Urinary bladder (tissue), 4 donors: ENCODE results near the gene METTL27. TPM values are rescaled to one million over a fixed set of nuclear protein-coding genes. Genes with fewer than 3 reads are reported as not detected.
"Not testable (repeated sequence)": the region's sequence is repeated elsewhere in the genome, so short reads cannot be mapped to it uniquely, and the experiment has no call there.

Experiments used
- DNase-seq: peaks from one replicate; pipeline ENCODE4 v3.0.0-alpha.2; 2015; ENCODE audit errors: extremely low spot score
- H3K27ac ChIP-seq: one replicate; pipeline ENCODE4 v1.5.1; 2013; ENCODE audit warnings: low read depth, mild to moderate bottlenecking, moderate library complexity
- H3K36me3 ChIP-seq: one replicate; pipeline ENCODE4 v1.6.1; 2013; ENCODE audit warnings: mild to moderate bottlenecking, moderate library complexity; ENCODE audit not compliant: insufficient read depth
- H3K4me1 ChIP-seq: one replicate; pipeline ENCODE4 v1.6.1; 2013; ENCODE audit warnings: mild to moderate bottlenecking, moderate library complexity; ENCODE audit not compliant: insufficient read depth
- H3K4me3 ChIP-seq: one replicate; pipeline ENCODE4 v1.5.1; 2013; ENCODE audit warnings: low read depth, low read length
- WGBS: extraction: QIAGEN DNeasy Blood & Tissue Kit; methylation state at CpG from one replicate; pipeline ENCODE4 v1.1.7; 2013; 5-methylcytosine and 5-hydroxymethylcytosine counted together
- polyA plus RNA-seq: library from polyadenylated mRNA; stranded (reverse); fragments of 200-250 nt; gene quantifications from one replicate; pipeline ENCODE4 v1.2.3, GENCODE V29; 2013
- total RNA-seq: library from RNA; depleted of rRNA; stranded (reverse); fragments of >200 nt; gene quantifications from one replicate; pipeline ENCODE4 v1.2.3, GENCODE V29; 2014
- donor health status: healthy with polysubstance abuse.
- donor health status: healthy.

Gene METTL27
- total and polyA plus RNA-seq, 2 donors = 1.0 to 2.9 TPM

DNA sequence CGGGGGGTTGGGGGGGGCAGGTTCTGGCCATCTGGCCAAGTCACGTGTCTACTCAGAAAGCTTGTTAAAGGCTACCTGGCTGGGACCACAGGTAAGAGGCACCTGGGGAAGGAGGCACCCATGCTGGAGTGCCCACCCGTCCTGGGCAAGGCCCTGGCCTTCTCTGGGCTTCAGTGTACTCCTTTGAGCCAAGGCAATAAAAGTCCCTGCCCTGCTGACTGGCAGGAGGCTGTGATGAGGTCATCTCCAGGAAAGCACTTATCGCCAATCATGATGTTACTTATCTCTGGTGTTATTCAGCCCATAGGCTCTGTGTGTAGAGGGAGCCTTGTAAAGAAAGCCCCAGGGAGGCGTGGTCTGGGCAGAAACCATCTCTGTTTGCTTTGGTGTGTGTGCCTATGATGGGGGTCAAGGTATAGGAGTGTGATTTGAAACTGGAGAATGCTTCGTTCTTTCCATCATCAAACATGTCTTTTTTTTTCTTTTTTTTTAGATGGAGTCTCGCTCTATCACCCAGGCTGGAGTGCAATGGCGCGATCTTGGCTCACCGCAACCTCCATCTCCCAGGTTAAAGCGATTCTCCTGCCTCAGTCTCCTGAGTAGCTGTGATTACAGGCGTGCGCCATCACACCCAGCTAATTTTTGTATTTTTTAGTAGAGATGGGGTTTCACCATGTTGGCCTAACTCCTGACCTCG, 14.1 kb downstream of the METTL27 start:
- no peaks in the 10 kb centered on the region for H3K4me1 ChIP-seq
- peak; percentile 73 for DNase-seq
- no peaks in the 10 kb centered on the region for H3K36me3 ChIP-seq
- 62% methylated on average over 14 of the region's 14 CpGs for WGBS
- H3K27ac ChIP-seq = peak overlapping the region; percentile 60
- no peak overlapping the region for H3K4me3 ChIP-seq

DNA sequence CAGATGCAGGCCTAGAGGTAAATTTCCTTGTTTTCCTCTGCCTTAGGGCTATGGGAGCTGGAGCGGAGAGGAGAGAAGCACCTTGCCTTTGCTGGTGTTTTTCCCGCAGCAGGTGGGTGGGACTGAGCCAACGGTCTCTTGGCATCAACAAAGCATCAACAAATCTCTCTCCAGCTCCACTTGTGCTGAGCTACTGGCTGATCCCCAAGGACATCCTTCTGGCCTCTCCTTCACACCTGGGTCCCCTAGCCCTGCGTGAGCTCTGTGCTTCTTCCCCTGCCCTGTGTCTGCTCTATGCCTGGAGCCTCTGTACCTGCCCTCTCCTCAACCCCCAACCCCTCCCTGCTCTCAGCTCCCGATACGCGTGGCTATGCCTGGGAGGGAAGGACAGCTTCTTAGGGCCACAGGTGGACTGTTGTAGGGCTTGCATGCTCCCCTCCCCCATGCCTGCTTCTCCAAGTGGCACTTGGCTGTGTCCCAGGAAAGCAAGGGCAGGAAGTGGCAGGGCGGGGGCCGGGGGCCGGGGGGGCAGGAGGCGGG, 14.7 kb downstream of the METTL27 start:
- WGBS = 25% methylated on average over 11 of the region's 11 CpGs
- no peak for DNase-seq
- Histone ChIP-seq H3K4me1 (no peaks in the 10 kb centered on the region), H3K4me3 (no peak overlapping the region), H3K27ac (peak overlapping the region; percentile 69), H3K36me3 (no peaks in the 10 kb centered on the region)

DNA sequence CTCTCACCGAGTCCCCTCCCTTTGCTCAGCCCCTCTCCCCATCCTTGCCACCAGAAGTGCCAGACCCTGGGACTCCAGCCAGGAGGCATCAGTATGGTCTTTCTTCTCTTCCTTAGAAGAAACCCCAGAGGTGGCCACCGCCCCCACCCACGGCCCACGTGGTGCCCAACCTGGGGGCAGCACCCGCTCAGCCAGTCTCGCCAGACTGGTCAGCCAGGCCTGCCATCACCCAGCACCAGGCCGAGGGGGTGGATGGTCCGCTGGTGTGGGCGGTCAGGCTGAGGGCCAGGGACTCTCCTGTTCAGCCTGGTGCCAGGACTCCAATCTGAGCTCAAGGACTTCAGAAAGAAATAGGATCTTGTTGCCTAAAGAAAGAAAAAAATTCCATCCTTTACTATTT, 17.3 kb downstream of the METTL27 start:
- DNase-seq = no peak
- no peak overlapping the region for H3K27ac ChIP-seq
- 85% methylated on average over 9 of the region's 9 CpGs for WGBS

DNA sequence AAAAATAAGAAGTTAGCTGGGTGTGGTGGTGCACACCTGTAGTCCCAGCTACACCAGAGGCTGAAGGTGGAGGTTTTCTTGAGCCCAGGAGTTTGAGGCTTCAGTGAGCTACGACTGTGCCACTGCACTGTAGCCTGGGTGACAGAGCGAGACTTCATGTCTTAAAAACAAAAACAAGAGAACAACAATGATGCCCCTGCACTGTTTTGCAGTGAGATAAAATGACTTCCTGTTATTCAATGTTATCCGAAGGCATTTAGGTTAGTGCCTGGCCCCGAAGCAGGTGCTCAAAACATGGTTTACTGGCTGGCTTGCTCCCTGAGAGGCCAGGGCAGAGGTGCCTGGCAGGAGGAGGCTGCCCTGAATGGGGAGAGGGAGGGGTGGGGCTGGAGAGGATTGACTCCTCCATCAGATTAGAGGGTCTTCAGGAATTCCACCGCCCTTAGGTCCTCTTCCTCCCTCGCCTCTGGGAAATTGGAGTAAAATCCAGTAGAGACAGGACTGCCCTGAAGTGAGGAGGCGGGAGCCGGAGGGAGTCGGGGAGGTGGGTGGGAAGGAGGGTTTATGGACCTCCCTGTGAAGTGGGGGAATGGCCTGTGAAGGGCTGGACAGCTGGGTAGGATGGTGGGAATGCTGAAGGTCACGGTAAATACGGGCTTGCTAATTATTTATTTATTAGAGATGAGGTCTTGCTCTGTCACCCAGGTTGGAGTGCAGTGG, 18.3 kb downstream of the METTL27 start:
- no peak for DNase-seq
- H3K4me1 ChIP-seq = no peaks in the 10 kb centered on the region
- no peak overlapping the region for H3K4me3 ChIP-seq
- H3K27ac ChIP-seq = no peak overlapping the region
- 77% methylated on average over 11 of the region's 11 CpGs for WGBS
- H3K36me3 ChIP-seq = no peaks in the 10 kb centered on the region

More for the DNA sequence above, 17.3 kb downstream of the METTL27 start:
- Histone ChIP-seq H3K4me1 (no peaks in the 10 kb centered on the region), H3K36me3 (no peaks in the 10 kb centered on the region), H3K4me3 (no peak overlapping the region)

DNA sequence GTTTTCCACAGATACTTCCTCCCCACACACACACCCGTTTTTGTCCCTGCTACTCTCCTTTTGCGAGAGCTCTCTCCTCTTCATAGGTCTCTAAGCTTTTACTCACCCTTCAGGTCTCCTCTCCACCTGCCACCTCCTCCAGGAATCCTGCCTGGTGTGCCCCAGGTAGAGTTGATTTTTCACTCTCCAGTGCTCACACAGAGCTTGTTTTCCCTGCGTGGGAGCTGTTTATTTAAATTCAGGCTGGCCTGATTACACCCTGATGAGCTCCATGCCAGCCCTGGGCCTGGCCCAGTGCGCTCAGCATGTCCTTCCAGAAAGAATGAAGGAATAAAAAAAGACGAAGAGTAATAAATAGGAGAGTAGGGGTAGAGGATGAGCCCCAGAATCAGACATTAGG, 19.1 kb downstream of the METTL27 start:
- Histone ChIP-seq H3K36me3 (no peaks in the 10 kb centered on the region), H3K27ac (no peak overlapping the region), H3K4me3 (no peak overlapping the region), H3K4me1 (no peaks in the 10 kb centered on the region)
- no peak for DNase-seq
- WGBS = 79% methylated on average over 5 of the region's 5 CpGs

DNA sequence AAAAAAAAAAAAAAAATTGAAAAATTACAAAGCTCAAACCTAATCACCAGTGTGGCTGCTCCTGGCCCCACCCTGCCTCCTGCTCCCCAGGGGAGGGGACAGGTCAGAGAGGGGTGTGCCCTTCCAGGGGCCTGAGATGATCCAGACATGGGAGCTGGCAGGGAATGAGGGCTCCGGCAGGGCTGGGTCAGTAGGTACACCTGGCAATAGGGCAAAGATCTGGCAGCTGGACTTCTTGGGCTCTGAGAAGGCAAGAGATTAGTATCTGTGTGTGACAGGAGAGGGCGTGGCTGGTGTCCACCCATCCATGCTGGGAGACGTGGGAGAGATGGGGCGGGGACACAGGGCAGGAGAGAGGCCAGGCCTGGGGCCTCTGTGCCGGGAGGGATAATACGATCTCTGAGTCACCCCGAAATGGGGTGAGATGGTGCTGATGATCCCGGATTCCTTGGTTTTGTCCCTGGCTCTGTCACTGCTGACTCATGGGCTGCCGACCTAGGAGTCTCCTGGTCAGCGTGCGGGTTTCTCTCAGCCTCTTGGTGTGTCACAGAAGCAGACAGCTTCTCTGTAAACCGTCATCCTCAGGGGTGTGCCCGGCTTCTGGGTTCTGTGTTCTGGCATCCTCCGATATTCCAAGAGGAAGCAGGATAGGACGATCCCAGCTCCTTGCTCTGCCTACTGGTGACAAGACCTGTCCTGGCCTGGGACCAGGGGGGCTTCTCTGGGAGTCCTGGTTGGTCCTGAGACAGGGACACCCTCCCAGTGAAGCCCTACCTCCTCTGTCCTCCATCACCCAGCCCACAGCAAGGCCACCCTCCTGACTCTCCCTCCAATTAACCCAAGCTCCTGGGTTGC, 19.8 kb downstream of the METTL27 start:
- DNase-seq = no peak
- Histone ChIP-seq H3K4me1 (no peaks in the 10 kb centered on the region), H3K27ac (no peak overlapping the region), H3K4me3 (no peak overlapping the region), H3K36me3 (no peaks in the 10 kb centered on the region)
- 50% methylated on average over 15 of the region's 15 CpGs for WGBS

DNA sequence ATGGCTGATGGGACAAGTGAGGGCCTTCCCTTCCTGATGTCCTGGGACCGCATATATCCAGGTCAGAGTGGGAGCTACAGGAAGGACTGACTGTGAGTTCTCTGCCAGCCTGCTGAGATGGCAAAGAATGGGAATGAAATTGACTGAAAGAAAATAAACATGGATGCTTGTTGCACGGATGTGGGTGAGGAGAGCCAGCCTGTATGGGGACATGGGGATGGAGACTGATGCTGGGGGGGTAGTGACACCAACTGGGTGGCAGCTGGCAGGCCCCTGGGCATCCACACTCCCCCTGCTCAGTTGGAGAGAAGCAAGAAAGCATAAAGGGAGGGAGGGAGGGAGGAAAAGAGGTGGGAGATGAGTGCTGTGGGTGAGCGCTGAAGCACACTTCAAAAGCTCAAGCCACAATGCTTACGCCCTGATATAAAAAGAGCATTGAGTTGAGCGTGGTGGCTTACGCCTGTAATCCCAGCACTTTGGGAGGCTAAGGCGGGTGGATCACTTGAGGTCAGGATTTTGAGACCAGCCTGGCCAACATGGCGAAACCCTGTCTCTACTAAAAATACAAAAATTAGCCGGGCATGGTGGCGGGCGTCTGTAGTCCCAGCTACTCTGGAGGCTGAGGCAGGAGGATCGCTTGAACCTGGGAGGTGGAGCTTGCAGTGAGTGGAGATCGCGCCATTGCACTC, 20.6 kb downstream of the METTL27 start:
- H3K36me3 ChIP-seq, H3K4me1 ChIP-seq, H3K4me3 ChIP-seq, DNase-seq, H3K27ac ChIP-seq: not testable (repeated sequence)
- WGBS = 94% methylated on average over 14 of the region's 14 CpGs

DNA sequence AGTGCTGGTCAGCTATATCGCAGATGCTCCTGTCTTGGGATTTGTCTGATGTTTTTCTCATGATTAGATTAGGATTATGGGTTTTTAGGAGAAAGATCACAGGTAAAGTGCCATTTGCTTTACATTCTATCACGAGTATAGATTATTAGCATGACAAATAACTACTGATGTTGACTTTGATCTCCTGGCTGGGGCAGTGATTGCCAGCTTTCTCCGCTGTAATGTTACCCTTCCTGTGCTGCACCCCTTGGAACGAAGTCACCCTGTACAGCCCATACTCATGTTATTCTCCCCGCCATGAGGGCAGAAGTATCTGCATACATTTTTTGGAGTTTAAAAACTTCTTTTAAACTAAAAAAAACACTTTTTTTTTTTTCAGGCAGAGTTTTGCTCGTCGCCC, 22.3 kb downstream of the METTL27 start:
- no peaks in the 10 kb centered on the region for H3K36me3 ChIP-seq
- H3K4me3 ChIP-seq = no peak overlapping the region
- no peak overlapping the region for H3K27ac ChIP-seq
- no peak for DNase-seq
- WGBS = 81% methylated on average over 7 of the region's 7 CpGs
- no peaks in the 10 kb centered on the region for H3K4me1 ChIP-seq

DNA sequence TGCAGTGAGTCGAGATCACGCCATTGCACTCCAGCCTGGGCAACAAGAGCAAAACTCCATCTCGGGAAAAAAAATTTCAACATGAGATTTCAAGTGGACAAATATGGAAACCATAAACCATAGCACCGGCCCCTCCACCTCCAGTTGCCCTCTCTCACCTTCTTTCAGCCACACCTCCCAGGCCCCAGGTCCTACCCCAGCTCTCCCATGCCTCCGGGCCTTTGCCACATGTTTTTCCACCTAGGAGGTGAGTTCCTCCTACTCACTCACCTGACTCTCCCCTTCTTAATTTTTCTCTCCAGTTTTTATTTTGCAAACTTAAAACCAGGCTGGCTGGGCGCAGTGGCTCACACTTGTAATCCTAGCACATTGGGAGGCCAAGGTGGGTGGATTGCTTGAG, 25.2 kb downstream of the METTL27 start:
- Histone ChIP-seq H3K36me3 (no peaks in the 10 kb centered on the region), H3K4me1 (no peaks in the 10 kb centered on the region), H3K4me3 (no peak overlapping the region), H3K27ac (no peak overlapping the region)
- 91% methylated on average over 6 of the region's 6 CpGs for WGBS
- no peak for DNase-seq

DNA sequence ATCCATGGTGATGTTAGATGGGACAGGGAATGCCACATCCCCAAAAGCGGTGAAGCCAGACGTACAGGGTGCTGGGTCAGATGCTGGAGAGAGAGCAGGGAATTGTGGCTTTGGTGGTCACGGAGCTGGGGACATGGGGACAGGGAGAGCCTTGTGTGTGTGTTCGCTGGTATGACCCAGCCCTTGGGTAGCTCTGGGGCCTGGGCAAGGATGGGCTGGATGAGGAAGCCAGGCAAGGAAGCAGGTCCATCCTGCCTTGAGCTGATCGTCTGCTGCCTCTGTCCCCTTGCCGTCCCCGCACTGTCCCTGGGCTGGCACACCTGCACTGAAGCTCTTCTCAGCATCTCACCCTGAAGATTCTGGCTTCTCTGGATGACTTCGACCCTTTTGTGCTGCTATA, 26.9 kb downstream of the METTL27 start:
- H3K36me3 ChIP-seq = no peaks in the 10 kb centered on the region
- DNase-seq = no peak
- 80% methylated on average over 8 of the region's 8 CpGs for WGBS
- H3K27ac ChIP-seq = no peak overlapping the region
- H3K4me3 ChIP-seq = no peak overlapping the region
- H3K4me1 ChIP-seq = no peaks in the 10 kb centered on the region

DNA sequence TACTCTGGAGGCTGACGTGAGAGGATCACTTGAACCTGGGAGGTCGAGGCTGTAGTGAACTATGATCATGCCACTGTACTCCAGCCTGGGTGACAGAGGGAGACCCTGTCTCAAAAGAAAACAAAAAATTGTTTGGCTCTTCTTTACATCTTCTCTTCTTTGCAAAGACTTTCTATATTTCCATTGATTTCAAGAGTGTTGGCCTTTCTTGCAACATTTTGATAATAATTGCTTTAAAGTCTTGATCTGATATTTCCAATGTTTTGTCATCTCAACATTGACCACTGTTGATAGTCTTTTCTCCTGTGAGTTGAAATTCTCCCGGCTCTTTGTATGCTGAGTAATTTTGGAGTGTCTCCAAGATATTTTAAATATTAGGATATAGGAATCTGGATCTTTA, 29.3 kb downstream of the METTL27 start:
- Histone ChIP-seq H3K36me3 (no peaks in the 10 kb centered on the region), H3K27ac (no peak overlapping the region), H3K4me3 (no peak overlapping the region), H3K4me1 (no peaks in the 10 kb centered on the region)
- WGBS = 78% methylated on average over 3 of the region's 3 CpGs
- DNase-seq = no peak

DNA sequence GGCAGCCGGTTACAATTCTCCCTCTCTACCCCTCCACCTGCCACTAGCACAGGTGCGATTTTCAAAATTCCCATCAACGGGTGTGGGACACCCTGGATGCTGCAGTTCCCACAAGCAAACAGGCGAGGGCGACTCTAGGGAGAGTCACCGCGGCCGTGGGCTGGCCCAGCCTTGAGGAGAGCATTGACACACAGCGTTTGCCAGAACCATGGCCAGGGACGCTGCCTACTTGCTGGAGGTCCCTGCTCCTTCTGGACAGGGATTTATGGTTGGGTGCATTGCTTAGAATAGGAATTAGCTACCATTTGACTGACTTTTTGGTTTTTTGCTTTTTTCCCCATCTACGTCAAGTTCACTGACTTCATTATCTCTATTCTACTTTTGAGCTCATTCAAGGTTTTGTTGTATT, 30.6 kb downstream of the METTL27 start:
- 11% methylated on average over 11 of the region's 11 CpGs for WGBS
- no peaks in the 10 kb centered on the region for H3K4me1 ChIP-seq
- H3K27ac ChIP-seq = no peak overlapping the region
- no peaks in the 10 kb centered on the region for H3K36me3 ChIP-seq
- no peak for DNase-seq
- no peak overlapping the region for H3K4me3 ChIP-seq

DNA sequence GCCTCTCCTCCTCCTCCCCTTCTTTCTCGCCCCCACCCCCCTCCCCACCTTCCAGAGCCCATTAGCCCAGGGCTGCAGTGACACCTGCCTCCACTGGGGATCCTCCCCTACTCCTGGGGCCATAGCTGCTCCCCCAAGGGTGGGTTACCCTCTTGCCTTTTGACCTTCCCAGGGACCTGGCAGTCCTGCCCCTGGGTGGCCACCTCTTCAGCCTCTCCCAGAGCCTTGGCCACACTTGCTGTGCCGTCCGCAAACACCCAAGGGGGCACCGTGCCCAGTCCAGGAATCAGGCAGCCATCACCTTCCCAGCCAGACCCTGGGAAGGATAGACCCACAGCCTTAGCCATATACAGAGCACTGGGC, 31.3 kb downstream of the METTL27 start:
- no peak for DNase-seq
- H3K4me1 ChIP-seq = no peaks in the 10 kb centered on the region
- H3K36me3 ChIP-seq = no peaks in the 10 kb centered on the region
- no peak overlapping the region for H3K27ac ChIP-seq
- no peak overlapping the region for H3K4me3 ChIP-seq
- WGBS = 36% methylated on average over 4 of the region's 4 CpGs
